ENCODE results near the gene RAD51B. TPM values are rescaled to one million over a fixed set of nuclear protein-coding genes. Genes with fewer than 3 reads are reported as not detected.

RAD51B gene
- total RNA-seq, 1 experiment from 2014 or later = 16.7 TPM

DNA sequence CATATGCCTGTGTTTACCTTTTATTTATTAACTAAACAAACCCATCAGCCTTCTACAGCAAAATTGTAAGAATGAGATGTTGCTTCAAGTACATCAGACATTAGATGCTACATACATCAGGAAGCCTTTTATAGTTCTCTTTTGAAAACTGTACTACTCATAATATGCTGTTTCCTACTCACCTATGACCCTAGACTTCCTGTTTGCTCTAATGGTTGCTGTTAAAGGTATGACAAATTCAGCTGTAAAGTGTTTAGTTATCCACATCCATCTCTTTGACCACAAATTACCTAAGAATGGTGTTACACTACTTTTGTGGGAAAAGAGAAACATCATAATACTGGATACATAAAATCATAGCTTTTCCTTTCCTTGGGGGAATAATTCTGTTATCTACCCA lies 220.0 kb downstream of the RAD51B start:
- no peaks in the 10 kb centered on the region for H3K79me1 ChIP-seq (ENCODE audit: insufficient read depth, low read depth, low read length, poor library complexity, severe bottlenecking)
- H4K8ac ChIP-seq (replicated peaks; ENCODE audit: insufficient read length, low read depth, low read length) = no peak overlapping the region
- H3K79me2 ChIP-seq (ENCODE audit: insufficient read depth, low read length) = no peaks in the 10 kb centered on the region
- no peaks in the 10 kb centered on the region for H4K20me1 ChIP-seq (ENCODE audit: control insufficient read depth, insufficient read depth, insufficient read length)
- H3K56ac ChIP-seq (ENCODE audit: insufficient read length, low read depth, low read length) = no peak overlapping the region
- H4K91ac ChIP-seq (ENCODE audit: insufficient read length, low read depth, low read length) = no peak overlapping the region
- Mint-ChIP-seq H3K4me1 (peaks cover 60 to 64% of the 10 kb centered on the region in 2 experiments), H3K36me3 (ENCODE audit: insufficient read depth in 1 of 3, low read depth in 3 of 3) (no peaks in the 10 kb centered on the region), H3K9me3 (no peaks in the 10 kb centered on the region), H3K27me3 (ENCODE audit: low read depth) (no peaks in the 10 kb centered on the region; the same call in 1 of the 2 replicates), H3K4me3 (no peak overlapping the region), H3K27ac (0 out of 7 replicates have a peak overlapping the region, but pooled peaks of 1 of the 3 experiments have one; percentile 19)
- H2AFZ ChIP-seq (ENCODE audit: low read length) = no peak overlapping the region
- no peak overlapping the region for H3K14ac ChIP-seq (ENCODE audit: insufficient read depth, low read length)
- no peak overlapping the region for H2BK12ac ChIP-seq (ENCODE audit: insufficient read length, low read depth, low read length)
- no peak overlapping the region for H2BK20ac ChIP-seq (ENCODE audit: low read depth, low read length, poor library complexity, severe bottlenecking)
- no peaks in the 10 kb centered on the region for H3K9me3 ChIP-seq (ENCODE audit: control insufficient read depth, low read depth, low read length)
- H2AK5ac ChIP-seq (ENCODE audit: insufficient read length, low read length) = no peak overlapping the region
- H3K9ac ChIP-seq (ENCODE audit: extremely low read depth, insufficient read length, low read length) = no peak overlapping the region
- no peak overlapping the region for H3K18ac ChIP-seq (ENCODE audit: insufficient read length, low read depth, low read length)
- H3K4me1 ChIP-seq (ENCODE audit: insufficient read depth, low read length) = peaks cover 9% of the 10 kb centered on the region
- no peak for DNase-seq
- H3T11ph ChIP-seq (ENCODE audit: low read length) = no peak overlapping the region
- no peak overlapping the region for H4K5ac ChIP-seq (ENCODE audit: insufficient read length, low read depth, low read length)
- H2BK120ac ChIP-seq (ENCODE audit: low read depth, low read length, poor library complexity, severe bottlenecking) = no peak overlapping the region
- peaks cover 2% of the 10 kb centered on the region for H3K23me2 ChIP-seq (ENCODE audit: insufficient read length, low read depth, low read length, poor library complexity, severe bottlenecking)
- no peaks in the 10 kb centered on the region for H3K27me3 ChIP-seq (ENCODE audit: insufficient read depth, low read length)
- no peak overlapping the region for H3K27ac ChIP-seq (ENCODE audit: insufficient read length, low read depth, low read length)
- TF ChIP-seq CTCF (conservative IDR thresholded peaks at IDR 0.05) = no peak
- H2BK5ac ChIP-seq (ENCODE audit: insufficient read length, low read length) = no peak overlapping the region
- no peak overlapping the region for H3K4me2 ChIP-seq (ENCODE audit: insufficient read depth, insufficient read length, low read length)
- no peak overlapping the region for H2BK15ac ChIP-seq (ENCODE audit: low read depth, low read length)
- no peak overlapping the region for H3K4ac ChIP-seq (ENCODE audit: low read depth, low read length)
- no peak overlapping the region for H3K23ac ChIP-seq (ENCODE audit: insufficient read length, low read depth, low read length)
